Duodenal mucosa (tissue), 2 donors: Measurements from ENCODE around the gene LIX1.

Experiments used
- H3K27ac ChIP-seq: one replicate; pipeline ENCODE4 v1.7.0; 2013; ENCODE audit warnings: low read depth, low read length
- H3K27me3 ChIP-seq, 2 donors: one replicate each; pipeline ENCODE4 v1.7.0; 2013; ENCODE audit warnings: low read length in 2 of 2, control low read depth in 1 of 2; ENCODE audit not compliant: insufficient read depth in 2 of 2, control insufficient read depth in 1 of 2
- H3K36me3 ChIP-seq, 2 donors: one replicate each; pipeline ENCODE4 v1.7.0; 2013; ENCODE audit warnings: low read length in 2 of 2, control low read depth in 1 of 2; ENCODE audit not compliant: insufficient read depth in 2 of 2, control insufficient read depth in 1 of 2
- H3K4me1 ChIP-seq, 2 donors: one replicate each; pipeline ENCODE4 v1.7.0; 2013; ENCODE audit warnings: low read length in 2 of 2, control low read depth in 1 of 2; ENCODE audit not compliant: insufficient read depth in 2 of 2, control insufficient read depth in 1 of 2
- H3K4me3 ChIP-seq, 2 donors: one replicate each; pipeline ENCODE4 v1.7.0; 2013; ENCODE audit warnings: low read length in 2 of 2, low read depth in 1 of 2
- H3K9ac ChIP-seq, 2 donors: one replicate each; pipeline ENCODE4 v1.7.0; 2013; ENCODE audit warnings: low read length in 2 of 2, low read depth in 1 of 2
- H3K9me3 ChIP-seq, 2 donors: one replicate each; pipeline ENCODE4 v1.7.0; 2013; ENCODE audit warnings: low read length in 2 of 2, control low read depth in 1 of 2; ENCODE audit not compliant: control insufficient read depth in 1 of 2

The LIX1 gene

DNA sequence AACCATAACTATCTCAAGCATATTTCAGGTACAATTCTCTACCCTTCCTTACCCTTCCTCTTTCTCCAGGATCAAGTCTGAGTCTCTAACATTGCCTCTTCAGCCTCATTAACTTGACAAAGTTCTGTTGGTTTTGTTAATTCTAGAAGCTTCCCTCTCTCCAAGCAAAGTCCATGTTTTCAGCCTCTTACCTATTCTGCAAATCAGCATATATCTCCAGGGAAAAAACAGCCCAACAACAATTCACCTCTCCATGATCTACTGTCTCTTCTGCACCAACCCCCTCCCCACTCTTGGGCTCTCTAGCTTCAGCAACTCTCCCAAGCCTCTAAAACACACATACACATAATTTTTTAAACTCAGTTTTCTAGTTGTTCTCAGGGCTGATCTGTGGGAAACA, 72.2 kb downstream of the LIX1 start:
- Histone ChIP-seq H3K27me3 (no peaks in the 10 kb centered on the region), H3K36me3 (no peaks in the 10 kb centered on the region), H3K9ac (no peak overlapping the region), H3K4me3 (no peak overlapping the region), H3K9me3 (no peaks in the 10 kb centered on the region), H3K27ac (no peak overlapping the region), H3K4me1 (no peaks in the 10 kb centered on the region)

- H3K4me1 ChIP-seq = no peaks in the 10 kb centered on the region
- H3K4me3 ChIP-seq = no peak overlapping the region
- H3K27me3 ChIP-seq = no peaks in the 10 kb centered on the region
- no peak overlapping the region for H3K9ac ChIP-seq
- H3K27ac ChIP-seq = no peak overlapping the region
- no peaks in the 10 kb centered on the region for H3K9me3 ChIP-seq
- H3K36me3 ChIP-seq = no peaks in the 10 kb centered on the region
Observed at GRCh38 chr5:97067296-97067850, 75.0 kb downstream of the LIX1 start.

DNA sequence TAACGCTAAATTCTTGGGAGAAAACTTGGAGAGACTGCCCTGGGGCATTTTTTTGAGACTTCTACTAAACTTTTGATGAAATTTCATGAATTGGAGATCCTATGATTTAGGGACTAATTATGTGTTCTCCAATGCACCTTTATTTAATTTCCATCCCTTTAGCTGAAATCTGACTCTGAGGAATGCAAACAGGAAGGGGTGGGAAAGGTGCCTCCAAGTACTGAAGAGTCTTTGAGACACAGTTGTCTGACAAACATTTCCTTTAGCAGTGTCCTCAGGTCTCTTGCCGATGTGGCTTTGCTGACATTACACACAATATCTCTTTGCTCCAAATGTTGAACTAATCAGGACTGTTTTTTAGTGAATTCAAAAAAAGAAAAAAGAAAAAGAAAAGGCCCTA, 76.9 kb downstream of the LIX1 start:
- Histone ChIP-seq H3K27me3 (no peaks in the 10 kb centered on the region), H3K9me3 (no peaks in the 10 kb centered on the region), H3K36me3 (no peaks in the 10 kb centered on the region), H3K4me3 (no peak overlapping the region), H3K27ac (no peak overlapping the region), H3K9ac (no peak overlapping the region), H3K4me1 (no peaks in the 10 kb centered on the region)

DNA sequence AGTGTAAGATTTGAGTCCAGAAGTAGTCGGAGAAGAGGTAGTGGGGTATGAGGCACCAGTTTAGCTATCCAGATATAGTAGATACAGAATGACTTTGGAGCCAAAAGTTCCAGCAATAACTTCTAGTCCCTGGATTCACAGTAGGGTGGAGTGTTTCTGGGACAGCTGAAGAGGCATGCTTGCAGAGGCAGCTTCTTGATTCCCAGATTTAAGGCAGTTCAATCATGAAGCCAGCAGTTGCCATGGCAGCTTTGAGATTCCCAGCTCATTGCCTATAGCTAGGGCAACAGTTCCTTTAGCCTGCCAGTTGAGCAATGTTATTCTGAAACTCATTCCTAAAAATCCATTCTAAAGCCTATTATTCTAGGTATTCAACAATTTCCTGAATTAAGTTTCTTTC, 79.2 kb downstream of the LIX1 start:
- no peaks in the 10 kb centered on the region for H3K36me3 ChIP-seq
- H3K9ac ChIP-seq = no peak overlapping the region
- no peak overlapping the region for H3K27ac ChIP-seq
- no peak overlapping the region for H3K4me3 ChIP-seq
- no peaks in the 10 kb centered on the region for H3K9me3 ChIP-seq
- H3K4me1 ChIP-seq = no peaks in the 10 kb centered on the region
- H3K27me3 ChIP-seq = no peaks in the 10 kb centered on the region

GRCh38 chr5:97062046-97062445, 80.4 kb downstream of the LIX1 start:
- Histone ChIP-seq H3K4me1 (no peaks in the 10 kb centered on the region), H3K36me3 (no peaks in the 10 kb centered on the region), H3K27me3 (no peaks in the 10 kb centered on the region), H3K9ac (no peak overlapping the region), H3K27ac (no peak overlapping the region), H3K4me3 (no peak overlapping the region), H3K9me3 (no peaks in the 10 kb centered on the region)

- no peaks in the 10 kb centered on the region for H3K36me3 ChIP-seq
- H3K27me3 ChIP-seq = no peaks in the 10 kb centered on the region
- H3K9me3 ChIP-seq = no peaks in the 10 kb centered on the region
- no peak overlapping the region for H3K9ac ChIP-seq
- H3K27ac ChIP-seq = no peak overlapping the region
- H3K4me3 ChIP-seq = no peak overlapping the region
- no peaks in the 10 kb centered on the region for H3K4me1 ChIP-seq
Observed at GRCh38 chr5:97056263-97056662, 86.1 kb downstream of the LIX1 start.

DNA sequence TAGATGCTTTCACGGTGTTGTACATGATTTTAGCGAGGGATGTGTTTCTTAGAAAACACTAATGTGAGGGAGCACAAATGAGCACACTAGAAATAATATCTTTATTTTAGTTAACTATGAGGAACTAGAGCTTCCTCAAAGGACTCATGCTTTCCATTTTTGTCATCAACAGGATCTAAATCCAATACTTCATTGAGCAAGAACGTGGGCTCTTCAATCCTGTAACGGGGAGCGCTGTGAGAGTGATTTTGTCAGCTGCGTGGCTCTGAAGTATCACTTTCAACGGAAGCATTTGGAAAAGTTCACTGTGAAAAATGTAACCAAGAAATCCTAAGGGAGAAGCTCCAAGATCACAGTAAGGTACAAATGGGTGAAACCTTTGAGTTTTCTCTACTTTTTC, 93.2 kb downstream of the LIX1 start:
- Histone ChIP-seq H3K4me3 (no peak overlapping the region), H3K9me3 (no peaks in the 10 kb centered on the region), H3K27me3 (no peaks in the 10 kb centered on the region), H3K36me3 (no peaks in the 10 kb centered on the region), H3K27ac (no peak overlapping the region), H3K9ac (no peak overlapping the region), H3K4me1 (no peaks in the 10 kb centered on the region)

GRCh38 chr5:97047076-97047475, 95.3 kb downstream of the LIX1 start:
- Histone ChIP-seq H3K36me3 (no peaks in the 10 kb centered on the region), H3K9ac (no peak overlapping the region), H3K9me3 (no peaks in the 10 kb centered on the region), H3K4me1 (peaks cover 0 to 12% of the 10 kb centered on the region in 2 donors), H3K27me3 (no peaks in the 10 kb centered on the region), H3K4me3 (no peak overlapping the region), H3K27ac (no peak overlapping the region)

DNA sequence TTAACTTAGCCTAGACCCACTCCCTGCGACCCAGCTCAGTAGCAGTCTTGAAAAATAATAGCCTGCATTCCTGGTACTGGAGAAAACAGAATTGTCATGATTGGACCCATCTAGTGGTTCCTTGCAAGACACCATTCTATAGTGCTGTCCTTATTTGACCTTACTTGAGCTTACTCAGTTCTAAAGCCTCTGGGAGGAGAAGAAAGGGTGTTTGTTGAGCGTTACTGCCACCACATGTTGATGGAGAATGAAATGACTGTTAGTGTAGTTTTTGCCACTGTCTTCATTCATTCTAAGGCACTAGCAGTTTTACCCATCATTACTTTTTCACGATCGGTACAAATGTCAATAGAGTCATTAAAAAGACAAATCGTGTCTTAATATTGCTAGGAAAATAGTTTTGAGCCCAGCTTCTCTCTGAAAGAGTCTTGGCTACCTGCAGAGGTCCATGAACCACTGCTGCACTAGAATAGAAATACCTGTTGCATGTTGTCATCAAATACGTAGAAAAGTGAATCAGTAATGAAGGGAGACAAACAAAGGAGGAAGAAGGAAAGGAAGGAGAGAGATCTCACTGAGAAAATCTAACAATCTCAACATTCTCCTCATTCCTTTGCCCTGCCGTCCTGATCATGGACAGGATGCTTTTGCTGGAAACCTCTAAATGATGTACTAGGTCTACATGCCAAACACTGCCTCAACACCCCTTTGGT, 96.0 kb downstream of the LIX1 start:
- Histone ChIP-seq H3K36me3 (no peaks in the 10 kb centered on the region), H3K4me1 (peaks cover 0 to 12% of the 10 kb centered on the region in 2 donors), H3K27ac (no peak overlapping the region), H3K27me3 (no peaks in the 10 kb centered on the region), H3K9ac (no peak overlapping the region), H3K4me3 (no peak overlapping the region), H3K9me3 (no peaks in the 10 kb centered on the region)

DNA sequence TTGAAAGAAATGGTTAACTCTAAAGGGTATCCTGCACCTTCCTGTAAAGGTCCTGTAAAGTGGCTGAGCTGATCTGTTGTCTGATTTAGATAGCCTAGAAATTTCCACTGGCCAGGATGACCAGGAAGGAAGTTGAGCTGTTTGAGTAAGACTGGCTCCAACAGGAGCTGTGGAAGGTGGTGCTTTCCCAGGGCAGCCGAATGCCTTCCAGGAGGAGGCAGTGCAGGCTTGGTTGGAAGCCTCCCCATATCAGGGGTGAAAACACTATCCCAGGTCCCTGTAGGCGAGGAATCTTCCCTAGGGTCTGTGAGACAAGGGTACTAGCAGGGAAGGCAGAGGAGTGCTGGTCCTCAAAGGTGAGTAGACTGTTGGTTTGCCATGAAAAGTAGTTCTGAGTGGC, 98.4 kb downstream of the LIX1 start:
- no peak overlapping the region for H3K27ac ChIP-seq
- H3K4me3 ChIP-seq = no peak overlapping the region
- H3K4me1 ChIP-seq = peaks cover 0 to 12% of the 10 kb centered on the region in 2 donors
- H3K9ac ChIP-seq = no peak overlapping the region
- no peaks in the 10 kb centered on the region for H3K36me3 ChIP-seq
- no peaks in the 10 kb centered on the region for H3K9me3 ChIP-seq
- H3K27me3 ChIP-seq = no peaks in the 10 kb centered on the region
